ENCODE results near the gene RAB14.
A peak's percentile ranks its signal among the peaks of the same experiment; 100 is the strongest.

Gene RAB14

GRCh38 chr9:121218357-121219027 is 16.8 kb upstream of the RAB14 start:
- no peak for DNase-seq

DNA sequence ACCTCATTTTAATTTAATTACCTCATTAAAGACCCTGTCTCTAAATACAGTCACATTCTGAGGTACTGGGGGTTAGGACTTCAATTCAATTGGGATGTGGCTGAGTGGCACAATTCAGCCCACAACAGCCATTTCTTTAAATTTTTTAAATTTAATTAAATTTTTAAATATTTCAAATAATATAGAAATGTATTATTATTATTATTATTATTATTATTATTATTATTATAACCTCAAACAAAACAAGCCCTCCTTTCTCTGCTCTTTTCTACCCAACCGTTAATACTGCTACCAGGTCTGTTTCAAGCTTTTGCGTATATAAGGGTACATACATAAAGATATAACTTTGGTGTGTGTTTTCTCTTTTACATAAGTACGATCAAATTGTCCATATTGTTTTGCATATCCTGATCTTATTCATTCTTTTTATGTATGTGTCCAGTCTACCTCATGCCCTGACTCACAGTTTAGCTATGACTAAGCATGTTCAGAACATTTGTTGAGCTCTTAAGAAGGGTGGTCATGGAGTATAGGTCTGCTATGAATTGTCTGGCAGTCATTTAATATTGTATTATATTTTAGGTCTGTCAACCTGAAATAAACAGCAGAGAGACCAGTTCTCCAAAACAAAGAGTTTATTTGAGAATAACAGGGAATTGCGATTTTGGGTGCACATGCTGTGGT is 16.1 kb upstream of the RAB14 start:
- no peak for DNase-seq

- no peak for DNase-seq
These were observed 14.7 kb upstream of the RAB14 start for GRCh38 chr9:121216271-121216805.

DNA sequence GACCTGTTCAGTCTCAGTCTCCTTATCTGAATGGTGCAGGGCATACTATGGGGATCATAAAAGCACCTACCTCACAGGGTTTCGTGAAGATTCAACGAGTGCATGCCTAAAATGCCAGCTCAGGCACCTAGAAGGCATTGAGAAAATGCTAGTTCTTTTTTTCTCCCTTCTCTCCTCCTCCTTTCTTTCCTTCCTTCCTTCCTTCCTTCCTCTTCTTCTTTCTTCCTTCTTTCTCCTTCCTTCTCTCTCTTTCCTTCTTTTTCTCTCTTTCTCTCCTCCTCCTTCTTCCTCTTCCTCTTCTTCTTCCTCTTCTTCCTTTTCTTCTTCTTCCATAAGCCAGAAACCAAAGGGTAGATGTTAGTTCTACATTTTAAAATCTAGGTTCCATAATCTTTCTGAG is 12.3 kb upstream of the RAB14 start:
- DNase-seq, result no peak

DNA sequence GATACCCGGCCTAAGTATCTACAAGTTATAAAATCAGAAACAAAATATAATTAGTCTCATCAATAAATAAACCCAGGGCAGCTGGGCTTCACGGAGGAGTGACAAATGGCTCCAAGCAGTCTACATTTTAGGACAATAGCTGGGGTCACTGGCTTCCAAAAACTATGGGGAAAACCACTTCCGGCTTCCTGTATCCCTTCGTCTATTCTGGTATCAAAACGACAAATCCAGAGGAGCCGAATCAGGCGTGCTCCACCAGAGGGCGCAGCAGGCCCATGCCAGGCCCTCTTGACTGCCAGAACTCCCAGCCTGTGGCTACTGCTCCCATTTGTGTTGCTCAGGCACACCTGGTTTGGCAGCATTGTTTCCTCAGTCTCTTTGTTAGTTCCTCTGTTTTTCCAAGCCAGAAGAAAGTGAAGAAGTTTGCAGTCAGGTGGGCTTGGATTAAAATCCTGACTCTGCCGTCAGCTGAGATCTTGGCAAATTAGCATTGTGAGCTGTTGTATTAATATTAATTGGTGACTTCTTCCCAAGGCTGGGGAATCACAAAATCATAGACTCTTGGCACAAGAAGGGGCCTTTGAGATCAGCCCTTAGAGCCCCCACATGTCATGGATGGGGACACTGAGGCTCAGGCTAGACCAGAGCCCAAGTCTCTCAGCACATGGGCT is 11.6 kb upstream of the RAB14 start:
- DNase-seq, result peak; percentile 87

DNA sequence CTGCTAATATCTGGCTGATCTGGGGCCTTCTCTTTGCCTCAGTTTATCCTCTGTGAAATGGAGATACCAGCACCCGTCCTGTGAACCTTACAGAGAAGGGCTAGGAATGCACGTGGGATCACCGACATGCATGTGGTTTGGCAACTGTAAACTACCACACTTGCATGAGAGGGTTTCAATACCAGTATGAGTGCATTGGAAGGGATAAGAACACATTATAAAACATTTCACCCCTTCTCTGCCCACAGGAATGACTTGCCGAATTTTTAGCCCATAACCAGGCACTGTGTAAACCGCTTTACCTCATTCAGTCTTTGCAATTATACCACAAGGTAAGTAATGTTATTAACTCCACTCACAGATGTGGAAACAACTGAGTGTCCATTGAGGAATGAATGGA is 8.9 kb upstream of the RAB14 start:
- DNase-seq, result no peak

GRCh38 chr9:121207371-121207940 is 5.8 kb upstream of the RAB14 start:
- no peak for DNase-seq

- DNase-seq, result no peak
These were observed 5.1 kb upstream of the RAB14 start for GRCh38 chr9:121206516-121207370.

GRCh38 chr9:121204611-121205010 is 2.9 kb upstream of the RAB14 start:
- no peak for DNase-seq

- no peak for DNase-seq
These were observed 2.5 kb upstream of the RAB14 start for GRCh38 chr9:121204121-121204520.

- DNase-seq, result peak; percentile 13
These were observed 478 bp downstream of the RAB14 start for GRCh38 chr9:121201045-121201737.

DNA sequence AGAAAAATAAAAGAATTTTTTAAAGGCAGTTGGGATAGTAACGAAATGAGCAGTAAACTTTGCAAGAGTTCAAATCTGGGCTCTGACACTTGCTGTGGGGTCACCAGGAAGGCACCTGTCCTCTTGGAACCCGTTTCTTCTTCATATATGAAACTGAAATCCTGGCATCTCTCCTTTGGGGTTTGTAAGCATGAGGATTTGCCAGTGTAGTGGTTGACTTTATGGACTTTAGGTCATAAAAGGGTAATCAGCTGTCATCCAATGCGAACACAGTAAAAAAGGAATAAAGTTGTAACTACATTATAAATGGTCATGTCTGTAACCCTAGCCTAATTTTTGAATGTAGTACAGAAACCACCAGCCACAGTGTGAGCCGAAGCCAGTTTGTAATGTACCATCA is 1.3 kb downstream of the RAB14 start:
- DNase-seq, result no peak

DNA sequence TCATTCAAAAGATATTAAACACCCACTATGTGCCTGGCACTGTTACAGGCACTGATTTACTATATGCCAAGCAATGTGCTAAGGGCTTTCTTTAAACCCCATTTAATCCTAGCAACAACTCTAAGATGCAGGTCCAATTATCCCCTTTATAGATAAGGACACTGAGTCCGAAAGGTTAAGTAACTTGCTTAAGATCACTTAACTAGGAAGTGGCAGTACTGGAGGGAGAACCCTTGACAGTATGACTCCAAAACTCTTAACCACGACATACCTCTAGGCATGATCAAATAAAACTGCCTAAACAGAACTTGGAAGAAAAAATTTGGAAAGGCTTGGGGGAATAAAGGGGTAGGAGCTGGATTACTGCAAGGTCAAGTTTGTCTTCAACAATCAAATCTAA is 1.7 kb downstream of the RAB14 start:
- no peak for DNase-seq

- no peak for DNase-seq
These were observed 3.1 kb downstream of the RAB14 start for GRCh38 chr9:121198512-121199042.

- no peak for DNase-seq
These were observed 4.5 kb downstream of the RAB14 start for GRCh38 chr9:121197132-121197531.

GRCh38 chr9:121196389-121196788 is 5.3 kb downstream of the RAB14 start:
- no peak for DNase-seq

DNA sequence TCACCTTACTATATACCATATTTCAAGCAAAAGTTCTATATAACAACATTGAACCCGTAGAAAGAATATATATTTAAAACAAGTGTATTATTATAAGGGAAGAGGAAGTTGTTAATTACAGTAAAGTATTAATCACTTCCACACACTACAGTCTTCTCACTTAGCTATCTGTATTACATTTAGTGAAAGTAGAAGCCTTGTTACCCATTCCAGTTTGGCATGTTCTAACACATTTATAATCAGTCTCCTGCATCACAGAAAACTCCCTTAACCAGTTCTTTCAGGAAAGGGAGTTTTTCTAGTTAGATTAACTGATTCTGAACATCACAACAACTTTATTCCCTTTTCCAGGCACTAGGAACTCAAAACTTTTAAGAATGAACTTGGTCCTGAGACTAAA is 6.9 kb downstream of the RAB14 start:
- DNase-seq, result no peak

DNA sequence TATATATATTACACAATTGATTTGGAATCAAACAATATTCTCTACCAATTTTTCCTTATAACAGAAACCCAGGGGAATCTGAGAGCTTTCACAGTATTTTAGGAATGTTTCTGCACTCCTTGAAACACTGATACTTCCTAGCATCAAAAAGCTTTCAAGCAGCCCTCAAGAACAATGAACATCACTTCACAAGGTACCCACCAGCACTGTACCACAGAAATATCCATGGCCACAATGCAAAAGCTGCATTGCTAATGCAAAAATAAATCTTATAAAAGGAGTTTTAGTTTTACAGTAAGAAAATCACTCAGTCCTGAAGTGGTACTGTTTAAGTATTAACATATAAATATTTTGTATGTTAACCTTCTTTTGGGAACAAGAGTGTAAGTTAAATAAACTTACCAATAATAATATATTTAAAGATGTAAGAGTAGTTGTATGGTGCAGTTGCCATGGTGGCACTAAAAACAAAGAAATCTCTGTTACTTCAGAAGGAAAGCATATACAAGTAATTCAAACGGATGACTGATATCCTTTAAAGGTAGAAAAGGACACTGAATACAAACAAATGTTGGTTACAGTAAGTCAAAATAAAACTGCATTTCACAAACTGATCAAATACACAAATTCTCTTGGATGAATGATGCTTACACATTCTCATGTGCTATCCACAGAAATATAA is 8.6 kb downstream of the RAB14 start:
- DNase-seq, result no peak

GRCh38 chr9:121192518-121192917 is 9.2 kb downstream of the RAB14 start:
- DNase-seq, result no peak

DNA sequence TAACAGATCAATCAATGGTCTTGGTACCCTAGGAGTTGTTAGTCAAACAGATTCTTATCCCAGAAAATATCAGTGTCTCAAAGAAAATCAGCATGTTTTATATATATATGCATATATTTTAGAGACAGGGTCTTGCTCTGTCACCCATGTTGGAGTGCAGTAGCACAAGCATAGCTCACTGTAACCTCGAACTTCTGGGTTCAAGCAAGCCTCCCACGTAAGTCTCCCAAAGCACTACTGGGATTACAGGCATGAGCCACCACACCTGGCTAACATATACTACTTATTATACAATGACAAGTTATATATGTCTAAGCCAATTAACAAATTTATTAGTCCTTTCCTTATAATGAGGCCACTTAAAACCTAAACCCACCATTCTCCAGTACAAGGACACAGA is 10.4 kb downstream of the RAB14 start:
- DNase-seq, result no peak

DNA sequence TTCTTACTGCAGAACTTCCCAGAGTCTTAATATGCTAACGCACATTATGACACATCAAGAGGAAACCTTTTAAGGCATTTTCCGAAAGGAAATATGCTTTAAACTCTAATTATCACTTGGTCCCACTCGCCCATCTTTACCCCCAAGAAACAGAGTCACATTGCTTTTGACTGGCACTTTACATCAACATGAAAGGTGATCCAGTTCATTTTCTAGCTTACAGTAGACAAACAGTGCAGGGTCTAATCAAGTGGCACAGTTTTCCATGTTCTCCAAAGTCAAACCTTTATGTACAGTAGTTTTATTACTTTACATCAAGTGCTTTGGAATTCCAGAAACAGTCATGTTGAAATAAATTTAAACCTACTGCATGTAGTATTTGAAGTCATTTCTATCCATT is 12.0 kb downstream of the RAB14 start:
- DNase-seq, result no peak
